ENCODE measurements around the gene CCR5AS.
"Not testable (repeated sequence)": the region's sequence is repeated elsewhere in the genome, so short reads cannot be mapped to it uniquely, and the experiment has no call there.

DNA sequence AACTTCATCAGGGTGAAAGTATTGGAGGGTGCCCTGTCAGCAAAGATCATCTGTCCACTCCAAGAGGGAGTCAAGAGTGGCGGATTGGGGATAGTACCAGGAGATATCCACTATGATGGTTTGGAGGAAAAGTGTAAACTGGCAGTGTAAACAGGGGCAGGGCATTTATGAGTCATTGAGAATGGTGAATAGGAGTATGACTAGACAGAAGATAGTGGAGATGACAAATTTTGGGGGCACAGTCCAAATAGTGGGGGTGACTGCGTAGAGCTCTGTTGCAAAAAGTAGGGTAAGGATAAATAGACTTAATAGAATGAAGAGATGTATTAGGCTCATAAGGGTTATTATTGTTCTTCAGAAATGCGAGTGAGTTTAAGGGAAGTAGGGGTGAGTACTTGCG lies 18.0 kb downstream of the CCR5AS start:
- not testable (repeated sequence) for TF ChIP-seq POLR2A, POLR2AphosphoS5 (IDR thresholded peaks at IDR 0.05)
- TF ChIP-seq, protein P1, sequence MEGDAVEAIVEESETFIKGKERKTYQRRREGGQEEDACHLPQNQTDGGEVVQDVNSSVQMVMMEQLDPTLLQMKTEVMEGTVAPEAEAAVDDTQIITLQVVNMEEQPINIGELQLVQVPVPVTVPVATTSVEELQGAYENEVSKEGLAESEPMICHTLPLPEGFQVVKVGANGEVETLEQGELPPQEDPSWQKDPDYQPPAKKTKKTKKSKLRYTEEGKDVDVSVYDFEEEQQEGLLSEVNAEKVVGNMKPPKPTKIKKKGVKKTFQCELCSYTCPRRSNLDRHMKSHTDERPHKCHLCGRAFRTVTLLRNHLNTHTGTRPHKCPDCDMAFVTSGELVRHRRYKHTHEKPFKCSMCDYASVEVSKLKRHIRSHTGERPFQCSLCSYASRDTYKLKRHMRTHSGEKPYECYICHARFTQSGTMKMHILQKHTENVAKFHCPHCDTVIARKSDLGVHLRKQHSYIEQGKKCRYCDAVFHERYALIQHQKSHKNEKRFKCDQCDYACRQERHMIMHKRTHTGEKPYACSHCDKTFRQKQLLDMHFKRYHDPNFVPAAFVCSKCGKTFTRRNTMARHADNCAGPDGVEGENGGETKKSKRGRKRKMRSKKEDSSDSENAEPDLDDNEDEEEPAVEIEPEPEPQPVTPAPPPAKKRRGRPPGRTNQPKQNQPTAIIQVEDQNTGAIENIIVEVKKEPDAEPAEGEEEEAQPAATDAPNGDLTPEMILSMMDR (IDR thresholded peaks at IDR 0.05): not testable (repeated sequence)
